ENCODE results near the gene KIF19.

The KIF19 gene

DNA sequence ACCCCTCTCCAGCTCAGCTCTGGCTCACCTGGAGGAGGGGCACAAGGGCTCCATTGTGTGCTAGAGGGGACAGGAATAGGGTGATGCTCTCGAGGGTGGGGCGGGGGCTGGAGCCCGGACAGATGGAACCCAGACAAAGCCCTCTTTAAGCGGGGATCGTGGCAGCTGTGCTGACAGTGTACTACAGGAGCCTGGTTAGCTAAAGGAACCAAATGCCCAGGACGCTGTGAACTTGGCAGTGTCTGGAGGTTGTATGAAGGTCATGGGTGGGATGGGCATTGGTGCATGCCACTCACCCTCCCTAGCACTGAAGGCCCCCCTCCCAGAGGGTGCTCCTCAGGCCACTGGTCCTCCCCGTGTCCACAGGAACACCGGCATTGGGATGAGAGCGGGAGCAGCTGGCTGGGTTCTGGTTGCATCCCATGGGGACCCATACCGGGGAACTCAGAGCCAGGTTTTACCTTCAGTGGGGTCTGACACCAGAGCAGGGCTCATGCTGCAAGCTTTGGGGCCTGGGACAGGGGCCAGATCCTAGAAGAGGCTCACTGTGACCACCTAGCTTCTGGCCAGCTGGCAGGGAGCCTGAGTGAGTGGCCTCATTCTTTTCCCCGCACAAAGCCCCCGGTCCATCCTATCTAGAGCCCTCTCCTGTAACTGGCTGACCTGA is 11.9 kb downstream of the KIF19 start:
- Histone ChIP-seq H3K36me3 (ENCODE audit: control insufficient read depth in 2 of 2, insufficient read depth in 2 of 2, low read length in 2 of 2) (no peaks in the 10 kb centered on the region), H3K27me3 (ENCODE audit: control insufficient read depth in 2 of 2, insufficient read depth in 2 of 2, low read length in 2 of 2) (peaks cover 2 to 3% of the 10 kb centered on the region in 2 donors), H3K4me1 (ENCODE audit: control insufficient read depth in 2 of 2, insufficient read depth in 2 of 2, low read length in 2 of 2) (peaks cover 5 to 6% of the 10 kb centered on the region in 2 donors), H3K4me3 (ENCODE audit: low read length in 2 of 2) (no peak overlapping the region), H3K9me3 (ENCODE audit: control insufficient read depth in 2 of 2, low read length in 2 of 2) (no peaks in the 10 kb centered on the region), H3K27ac (ENCODE audit: low read depth in 2 of 2, low read length in 2 of 2) (no peak overlapping the region), H3K9ac (ENCODE audit: low read depth in 1 of 2, low read length in 2 of 2) (no peak overlapping the region)

DNA sequence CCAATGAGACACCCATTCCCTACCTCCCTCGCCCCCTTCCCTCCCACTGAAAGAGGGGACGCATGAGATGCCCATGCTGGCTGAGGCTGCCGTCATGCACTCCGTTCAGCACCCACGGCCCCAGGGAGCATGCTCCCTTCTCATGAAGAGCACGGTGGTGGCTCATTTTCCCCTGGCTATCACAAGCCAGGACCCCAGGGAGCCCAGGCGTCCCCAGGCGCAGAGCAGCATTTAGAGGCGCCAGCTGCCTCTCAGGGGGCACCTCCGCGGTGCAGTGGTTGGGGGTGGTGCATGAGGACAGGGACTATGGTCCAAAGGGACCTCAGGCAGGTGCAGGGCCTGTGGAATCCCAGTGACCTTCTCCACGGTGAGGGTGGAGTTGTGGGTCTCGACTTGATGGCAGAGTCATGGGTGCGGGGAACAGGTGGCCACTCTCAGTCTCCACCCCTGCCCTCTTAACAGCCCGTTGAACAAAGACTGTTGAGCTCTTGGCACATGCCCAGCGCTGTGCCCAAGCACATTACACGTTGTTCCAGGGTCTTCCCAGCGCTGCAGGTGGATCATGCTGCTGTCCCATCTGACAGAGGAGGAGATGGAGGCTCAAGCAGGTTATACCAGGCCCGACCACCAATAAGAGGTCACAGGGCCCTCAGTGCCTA is 13.6 kb downstream of the KIF19 start:
- H3K4me1 ChIP-seq (ENCODE audit: control insufficient read depth in 2 of 2, insufficient read depth in 2 of 2, low read length in 2 of 2), result peaks cover 5 to 6% of the 10 kb centered on the region in 2 donors
- H3K4me3 ChIP-seq (ENCODE audit: low read length in 2 of 2), result no peak overlapping the region
- H3K27ac ChIP-seq (ENCODE audit: low read depth in 2 of 2, low read length in 2 of 2), result no peak overlapping the region
- H3K36me3 ChIP-seq (ENCODE audit: control insufficient read depth in 2 of 2, insufficient read depth in 2 of 2, low read length in 2 of 2), result no peaks in the 10 kb centered on the region
- H3K9ac ChIP-seq (ENCODE audit: low read depth in 1 of 2, low read length in 2 of 2), result no peak overlapping the region
- H3K27me3 ChIP-seq (ENCODE audit: control insufficient read depth in 2 of 2, insufficient read depth in 2 of 2, low read length in 2 of 2), result peaks cover 2 to 3% of the 10 kb centered on the region in 2 donors
- no peaks in the 10 kb centered on the region for H3K9me3 ChIP-seq (ENCODE audit: control insufficient read depth in 2 of 2, low read length in 2 of 2)

DNA sequence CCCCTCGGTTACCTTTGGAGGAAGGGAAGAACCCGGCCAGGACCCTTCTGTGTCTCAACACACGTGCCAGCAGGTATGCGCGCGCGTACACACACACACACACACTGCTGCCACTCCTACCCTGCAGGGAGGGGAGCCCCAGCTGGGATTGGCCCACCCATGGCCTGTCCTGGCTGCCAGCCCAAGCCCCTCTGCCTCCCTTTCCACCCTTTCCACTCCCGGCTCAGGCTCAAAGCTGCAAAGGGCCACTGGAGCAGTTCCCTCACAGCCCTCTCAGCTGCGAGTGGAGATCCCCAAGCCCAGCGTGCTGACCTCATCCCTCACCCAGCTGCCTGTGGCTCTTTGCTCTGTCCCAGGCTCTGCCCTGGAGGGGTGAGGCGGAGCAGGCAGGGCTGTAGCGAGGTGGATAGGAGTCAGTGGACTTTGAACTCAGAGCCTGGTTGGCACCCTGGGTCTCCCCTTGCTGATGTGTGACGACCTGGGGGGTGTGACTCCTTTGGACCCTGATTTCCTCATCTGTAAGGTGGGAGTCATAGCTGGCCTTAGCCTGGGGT is 14.5 kb downstream of the KIF19 start:
- H3K9me3 ChIP-seq (ENCODE audit: control insufficient read depth in 2 of 2, low read length in 2 of 2), result no peaks in the 10 kb centered on the region
- H3K36me3 ChIP-seq (ENCODE audit: control insufficient read depth in 2 of 2, insufficient read depth in 2 of 2, low read length in 2 of 2), result no peaks in the 10 kb centered on the region
- no peak overlapping the region for H3K4me3 ChIP-seq (ENCODE audit: low read length in 2 of 2)
- no peak overlapping the region for H3K27ac ChIP-seq (ENCODE audit: low read depth in 2 of 2, low read length in 2 of 2)
- peaks cover 5 to 6% of the 10 kb centered on the region in 2 donors for H3K4me1 ChIP-seq (ENCODE audit: control insufficient read depth in 2 of 2, insufficient read depth in 2 of 2, low read length in 2 of 2)
- H3K27me3 ChIP-seq (ENCODE audit: control insufficient read depth in 2 of 2, insufficient read depth in 2 of 2, low read length in 2 of 2), result peaks cover 2 to 3% of the 10 kb centered on the region in 2 donors
- H3K9ac ChIP-seq (ENCODE audit: low read depth in 1 of 2, low read length in 2 of 2), result no peak overlapping the region

DNA sequence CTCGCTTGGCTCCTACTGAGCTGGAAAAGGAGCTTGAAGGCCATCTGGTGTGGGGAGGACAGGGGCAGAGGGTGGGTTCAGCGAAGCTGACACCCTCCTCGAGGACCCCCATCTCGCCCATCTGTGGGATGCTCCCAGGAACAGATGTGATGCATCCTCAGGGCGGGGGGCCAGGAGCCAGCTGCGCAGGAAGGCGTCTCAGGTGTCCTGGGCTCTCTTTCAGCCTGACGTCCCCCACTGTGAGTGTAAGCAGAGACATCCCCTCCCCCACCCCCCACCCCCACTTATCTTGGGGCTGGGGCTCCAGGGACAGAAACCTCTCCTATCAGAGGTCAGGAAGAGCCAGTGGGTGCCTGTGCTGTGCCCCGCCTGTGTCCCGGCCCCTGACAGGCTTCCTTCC is 16.2 kb downstream of the KIF19 start:
- no peak overlapping the region for H3K27ac ChIP-seq (ENCODE audit: low read depth in 2 of 2, low read length in 2 of 2)
- no peaks in the 10 kb centered on the region for H3K36me3 ChIP-seq (ENCODE audit: control insufficient read depth in 2 of 2, insufficient read depth in 2 of 2, low read length in 2 of 2)
- H3K4me3 ChIP-seq (ENCODE audit: low read length in 2 of 2), result no peak overlapping the region
- H3K27me3 ChIP-seq (ENCODE audit: control insufficient read depth in 2 of 2, insufficient read depth in 2 of 2, low read length in 2 of 2), result peaks cover 2 to 3% of the 10 kb centered on the region in 2 donors
- peaks cover 5 to 6% of the 10 kb centered on the region in 2 donors for H3K4me1 ChIP-seq (ENCODE audit: control insufficient read depth in 2 of 2, insufficient read depth in 2 of 2, low read length in 2 of 2)
- H3K9ac ChIP-seq (ENCODE audit: low read depth in 1 of 2, low read length in 2 of 2), result no peak overlapping the region
- H3K9me3 ChIP-seq (ENCODE audit: control insufficient read depth in 2 of 2, low read length in 2 of 2), result no peaks in the 10 kb centered on the region

DNA sequence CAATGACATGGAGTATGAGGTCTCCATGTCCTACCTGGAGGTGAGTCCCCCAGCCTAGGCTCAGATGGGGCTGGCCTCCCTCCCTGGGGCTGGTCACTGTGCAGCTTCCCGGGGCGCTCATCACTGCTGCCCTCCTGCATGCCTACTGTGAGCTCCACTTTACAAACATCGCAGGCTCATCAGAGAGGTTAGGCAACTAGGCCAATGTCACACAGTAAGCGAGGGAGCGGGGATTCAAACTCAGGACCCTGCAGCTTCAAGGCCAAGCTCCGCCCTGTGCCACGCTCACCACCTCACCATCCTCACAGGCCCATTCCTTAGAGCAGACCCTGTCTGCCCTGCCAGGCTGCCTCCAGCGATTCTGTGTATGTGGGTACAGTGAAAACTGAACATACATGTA is 17.1 kb downstream of the KIF19 start:
- no peaks in the 10 kb centered on the region for H3K36me3 ChIP-seq (ENCODE audit: control insufficient read depth in 2 of 2, insufficient read depth in 2 of 2, low read length in 2 of 2)
- H3K27me3 ChIP-seq (ENCODE audit: control insufficient read depth in 2 of 2, insufficient read depth in 2 of 2, low read length in 2 of 2), result peaks cover 2 to 3% of the 10 kb centered on the region in 2 donors
- no peak overlapping the region for H3K4me3 ChIP-seq (ENCODE audit: low read length in 2 of 2)
- H3K4me1 ChIP-seq (ENCODE audit: control insufficient read depth in 2 of 2, insufficient read depth in 2 of 2, low read length in 2 of 2), result peaks cover 2 to 5% of the 10 kb centered on the region in 2 donors
- no peaks in the 10 kb centered on the region for H3K9me3 ChIP-seq (ENCODE audit: control insufficient read depth in 2 of 2, low read length in 2 of 2)
- no peak overlapping the region for H3K9ac ChIP-seq (ENCODE audit: low read depth in 1 of 2, low read length in 2 of 2)
- no peak overlapping the region for H3K27ac ChIP-seq (ENCODE audit: low read depth in 2 of 2, low read length in 2 of 2)

DNA sequence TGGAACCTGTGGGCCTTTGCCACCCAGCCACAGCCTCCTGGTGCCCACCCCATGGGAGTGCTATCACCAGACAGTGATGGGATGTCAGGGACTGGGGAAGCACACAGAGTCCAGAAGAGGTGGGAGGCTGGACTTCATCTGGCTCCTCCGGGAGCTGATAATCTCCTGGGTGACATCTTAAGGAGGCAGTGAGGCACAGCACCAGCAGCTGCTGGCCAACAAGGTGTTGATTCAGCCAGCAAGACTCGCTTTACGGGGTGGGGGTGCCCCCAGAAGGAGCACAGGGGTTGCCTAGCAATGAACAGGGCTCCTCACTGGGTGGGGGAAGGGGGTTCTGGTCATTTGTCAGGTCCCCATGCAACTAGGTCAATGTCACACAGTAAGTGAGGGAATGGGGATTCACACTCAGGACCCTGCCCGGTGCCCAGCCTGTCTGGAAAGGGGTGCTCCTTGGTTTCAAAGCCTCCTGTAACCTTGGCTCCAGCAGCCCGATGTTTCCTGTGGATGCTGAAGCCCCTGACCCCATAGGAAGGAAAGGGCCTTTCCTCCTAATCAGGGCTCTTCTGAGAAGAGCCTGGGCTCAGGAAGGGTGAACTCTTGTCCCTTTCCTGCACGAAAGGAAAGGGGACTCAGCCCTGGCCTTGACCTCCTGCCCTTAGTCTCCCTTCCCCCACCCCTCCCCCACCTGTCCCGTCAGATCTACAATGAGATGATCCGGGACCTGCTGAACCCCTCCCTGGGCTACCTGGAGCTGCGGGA is 17.7 kb downstream of the KIF19 start:
- Histone ChIP-seq H3K27ac (ENCODE audit: low read depth in 2 of 2, low read length in 2 of 2) (no peak overlapping the region), H3K9ac (ENCODE audit: low read depth in 1 of 2, low read length in 2 of 2) (no peak overlapping the region), H3K27me3 (ENCODE audit: control insufficient read depth in 2 of 2, insufficient read depth in 2 of 2, low read length in 2 of 2) (peaks cover 2 to 3% of the 10 kb centered on the region in 2 donors), H3K9me3 (ENCODE audit: control insufficient read depth in 2 of 2, low read length in 2 of 2) (no peaks in the 10 kb centered on the region), H3K4me1 (ENCODE audit: control insufficient read depth in 2 of 2, insufficient read depth in 2 of 2, low read length in 2 of 2) (peaks cover 2 to 5% of the 10 kb centered on the region in 2 donors), H3K4me3 (ENCODE audit: low read length in 2 of 2) (no peak overlapping the region), H3K36me3 (ENCODE audit: control insufficient read depth in 2 of 2, insufficient read depth in 2 of 2, low read length in 2 of 2) (no peaks in the 10 kb centered on the region)

DNA sequence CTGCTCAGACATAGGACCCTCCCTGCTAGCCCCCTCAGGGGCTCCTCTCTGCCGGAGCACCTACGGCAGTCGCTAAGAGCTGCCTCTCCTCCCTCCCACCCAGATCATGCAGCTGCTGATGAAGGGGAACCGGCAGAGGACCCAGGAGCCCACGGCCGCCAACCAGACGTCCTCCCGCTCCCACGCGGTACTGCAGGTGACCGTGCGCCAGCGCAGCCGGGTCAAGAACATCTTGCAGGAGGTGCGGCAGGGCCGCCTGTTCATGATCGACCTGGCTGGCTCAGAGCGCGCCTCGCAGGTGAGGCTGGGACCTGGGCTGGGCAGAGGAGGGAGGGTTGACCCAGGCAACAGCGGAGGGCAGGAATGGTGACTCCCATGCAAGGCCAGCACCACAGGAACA is 18.6 kb downstream of the KIF19 start:
- H3K9me3 ChIP-seq (ENCODE audit: control insufficient read depth in 2 of 2, low read length in 2 of 2), result no peaks in the 10 kb centered on the region
- no peak overlapping the region for H3K9ac ChIP-seq (ENCODE audit: low read depth in 1 of 2, low read length in 2 of 2)
- no peak overlapping the region for H3K27ac ChIP-seq (ENCODE audit: low read depth in 2 of 2, low read length in 2 of 2)
- peaks cover 0 to 5% of the 10 kb centered on the region in 2 donors for H3K4me1 ChIP-seq (ENCODE audit: control insufficient read depth in 2 of 2, insufficient read depth in 2 of 2, low read length in 2 of 2)
- no peak overlapping the region for H3K4me3 ChIP-seq (ENCODE audit: low read length in 2 of 2)
- H3K36me3 ChIP-seq (ENCODE audit: control insufficient read depth in 2 of 2, insufficient read depth in 2 of 2, low read length in 2 of 2), result no peaks in the 10 kb centered on the region
- peaks cover 2 to 3% of the 10 kb centered on the region in 2 donors for H3K27me3 ChIP-seq (ENCODE audit: control insufficient read depth in 2 of 2, insufficient read depth in 2 of 2, low read length in 2 of 2)

DNA sequence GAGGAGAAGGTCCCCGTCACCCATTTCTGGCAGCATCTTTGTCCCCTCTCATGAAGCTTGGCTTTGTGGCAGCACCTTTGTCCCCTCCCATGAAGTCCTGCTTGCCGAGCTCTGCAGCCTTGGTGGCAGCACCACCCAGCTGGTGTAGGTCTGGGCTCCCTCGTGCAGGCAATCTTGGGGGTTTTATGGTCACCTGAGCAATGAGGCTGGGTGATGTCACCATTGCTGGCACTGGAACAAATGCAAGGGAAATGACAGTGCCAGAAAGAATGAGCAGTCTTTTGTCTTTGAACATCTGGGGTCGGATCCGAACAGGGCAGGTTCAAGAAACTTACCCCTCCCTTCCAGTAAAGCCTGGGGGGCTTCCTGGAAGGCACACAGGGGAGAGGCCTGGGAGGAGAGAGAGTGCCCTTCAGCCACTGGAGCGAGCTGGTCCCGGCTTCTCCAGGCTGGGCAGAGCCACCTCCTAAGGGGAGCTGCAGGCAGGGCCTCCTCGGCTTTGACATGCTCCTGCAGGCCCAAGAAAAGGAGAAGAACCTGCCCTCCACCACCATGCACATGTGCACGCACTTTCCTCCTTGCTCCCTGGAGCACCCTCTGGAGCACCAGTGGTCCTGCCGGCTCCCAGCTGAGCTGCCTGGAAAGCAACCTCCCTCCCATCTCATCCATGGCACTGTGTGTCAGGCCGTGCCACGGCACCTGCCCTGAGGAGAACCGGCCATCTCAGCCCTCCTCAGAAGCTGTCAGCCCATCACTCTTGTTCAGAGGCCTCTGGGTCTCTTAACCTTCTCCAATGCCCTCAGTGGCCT is 19.6 kb downstream of the KIF19 start:
- Histone ChIP-seq H3K9me3 (ENCODE audit: control insufficient read depth in 2 of 2, low read length in 2 of 2) (no peaks in the 10 kb centered on the region), H3K27me3 (ENCODE audit: control insufficient read depth in 2 of 2, insufficient read depth in 2 of 2, low read length in 2 of 2) (no peaks in the 10 kb centered on the region), H3K27ac (ENCODE audit: low read depth in 2 of 2, low read length in 2 of 2) (no peak overlapping the region), H3K4me1 (ENCODE audit: control insufficient read depth in 2 of 2, insufficient read depth in 2 of 2, low read length in 2 of 2) (no peaks in the 10 kb centered on the region), H3K36me3 (ENCODE audit: control insufficient read depth in 2 of 2, insufficient read depth in 2 of 2, low read length in 2 of 2) (no peaks in the 10 kb centered on the region), H3K4me3 (ENCODE audit: low read length in 2 of 2) (no peak overlapping the region), H3K9ac (ENCODE audit: low read depth in 1 of 2, low read length in 2 of 2) (no peak overlapping the region)

DNA sequence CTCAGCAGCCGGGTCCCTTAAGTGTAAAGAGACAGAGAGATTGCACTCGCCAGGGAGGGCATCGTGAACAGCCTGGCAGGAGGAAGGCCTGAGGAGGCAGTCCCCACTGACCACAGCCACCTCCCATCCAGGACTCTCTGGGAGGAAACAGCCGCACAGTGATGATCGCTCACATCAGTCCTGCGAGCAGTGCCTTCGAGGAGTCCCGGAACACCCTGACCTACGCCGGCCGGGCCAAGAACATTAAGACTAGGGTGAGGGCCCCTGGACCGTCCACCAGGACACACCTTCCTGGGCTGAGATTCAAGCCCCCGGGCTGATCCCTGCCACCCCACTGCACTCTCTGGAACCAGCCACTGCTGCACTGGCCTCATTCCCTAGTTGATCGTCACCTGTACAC is 21.6 kb downstream of the KIF19 start:
- Histone ChIP-seq H3K4me1 (ENCODE audit: control insufficient read depth in 2 of 2, insufficient read depth in 2 of 2, low read length in 2 of 2) (no peaks in the 10 kb centered on the region), H3K27me3 (ENCODE audit: control insufficient read depth in 2 of 2, insufficient read depth in 2 of 2, low read length in 2 of 2) (peaks cover 5 to 6% of the 10 kb centered on the region in 2 donors), H3K27ac (ENCODE audit: low read depth in 2 of 2, low read length in 2 of 2) (no peak overlapping the region), H3K4me3 (ENCODE audit: low read length in 2 of 2) (no peak overlapping the region), H3K36me3 (ENCODE audit: control insufficient read depth in 2 of 2, insufficient read depth in 2 of 2, low read length in 2 of 2) (no peaks in the 10 kb centered on the region), H3K9me3 (ENCODE audit: control insufficient read depth in 2 of 2, low read length in 2 of 2) (no peaks in the 10 kb centered on the region), H3K9ac (ENCODE audit: low read depth in 1 of 2, low read length in 2 of 2) (no peak overlapping the region)
